HG03469 (cell line): ENCODE data around the gene PNMA1.

ENCODE experiments used
- ATAC-seq: cut with Tn5 transposase; IDR thresholded peaks from one replicate; pipeline ENCODE4 v1.9.1; 2021; ENCODE audit warnings: mild to moderate bottlenecking, moderate library complexity, moderate number of reproducible peaks; ENCODE audit not compliant: unreplicated experiment

Gene PNMA1

DNA sequence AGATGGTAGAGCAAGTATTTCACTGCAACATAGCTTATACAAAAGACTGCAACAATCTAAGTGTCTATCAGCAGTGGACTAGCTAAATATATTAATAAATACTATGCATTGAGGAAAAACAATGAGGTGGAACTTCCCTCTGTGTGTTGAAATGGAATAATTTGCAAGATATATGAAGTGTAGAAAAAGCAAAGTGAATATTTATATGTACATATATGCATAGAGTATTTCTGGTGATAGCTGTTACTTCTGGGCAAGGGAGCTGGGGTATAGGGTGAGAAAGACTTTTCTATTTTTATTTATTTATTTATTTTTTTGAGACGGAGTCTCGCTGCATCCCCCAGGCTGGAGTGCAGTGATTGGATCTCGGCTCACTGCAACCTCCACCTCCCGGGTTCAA, 35.5 kb downstream of the PNMA1 start:
- ATAC-seq: no peak

GRCh38 chr14:73674986-73675385, 39.2 kb downstream of the PNMA1 start:
- no peak for ATAC-seq

DNA sequence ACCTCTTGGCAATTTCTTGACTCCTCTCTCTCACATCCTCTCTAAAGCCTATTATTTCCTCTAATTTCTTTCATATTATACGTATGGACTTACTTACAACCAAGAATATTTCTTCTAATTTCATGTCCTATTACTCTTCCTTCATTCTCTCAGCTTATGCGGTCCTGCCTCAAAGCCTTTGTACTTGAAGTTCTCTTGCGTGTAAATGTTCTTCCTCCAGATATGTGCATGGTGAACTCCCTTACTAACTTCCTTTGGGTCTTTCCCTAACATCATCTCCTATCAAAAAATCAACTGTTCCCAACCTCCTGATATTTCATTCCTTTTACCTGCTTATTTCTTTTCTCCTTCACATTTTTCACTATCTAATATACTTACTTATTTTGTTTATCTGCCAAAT, 46.3 kb downstream of the PNMA1 start:
- ATAC-seq: no peak

- ATAC-seq: no peak
Measured at GRCh38 chr14:73666583-73666982, 47.6 kb downstream of the PNMA1 start.

- ATAC-seq: no peak
Measured at GRCh38 chr14:73665130-73665529, 49.1 kb downstream of the PNMA1 start.

GRCh38 chr14:73663548-73664212, 50.5 kb downstream of the PNMA1 start:
- no peak for ATAC-seq

DNA sequence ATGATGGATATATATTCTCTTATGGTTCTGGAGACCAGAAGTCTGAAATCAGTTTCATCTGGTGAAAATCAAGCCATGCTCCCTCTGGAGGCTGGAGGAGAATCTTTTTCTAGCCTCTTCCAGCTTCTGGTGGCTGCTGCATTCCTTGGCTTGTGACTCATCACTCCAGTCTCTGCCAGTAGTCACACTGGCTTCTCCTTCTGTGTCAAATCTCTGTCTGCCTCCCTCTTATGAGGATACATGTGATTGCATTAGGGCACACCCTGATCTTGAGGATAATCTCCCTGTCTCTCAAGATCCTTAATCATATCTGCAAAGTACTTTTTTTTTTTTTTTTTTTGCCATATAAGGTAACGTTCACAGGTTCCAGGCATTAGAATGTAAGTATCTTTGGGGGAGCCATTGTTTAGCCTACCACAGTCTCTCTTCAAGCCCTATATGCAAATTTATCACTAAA, 51.7 kb downstream of the PNMA1 start:
- ATAC-seq: no peak

- no peak for ATAC-seq
Measured at GRCh38 chr14:73661872-73662271, 52.3 kb downstream of the PNMA1 start.
